HG03045 (cell line): ENCODE measurements around the gene IZUMO1.
"Not testable (repeated sequence)": the region's sequence is repeated elsewhere in the genome, so short reads cannot be mapped to it uniquely, and the experiment has no call there.

ENCODE experiments used
- ATAC-seq: cut with Tn5 transposase; IDR thresholded peaks from one replicate; pipeline ENCODE4 v1.9.1; 2021; ENCODE audit warnings: mild to moderate bottlenecking, moderate library complexity; ENCODE audit not compliant: unreplicated experiment

IZUMO1 gene

GRCh38 chr19:48714759-48715675, 31.7 kb downstream of the IZUMO1 start:
- no peak for ATAC-seq

DNA sequence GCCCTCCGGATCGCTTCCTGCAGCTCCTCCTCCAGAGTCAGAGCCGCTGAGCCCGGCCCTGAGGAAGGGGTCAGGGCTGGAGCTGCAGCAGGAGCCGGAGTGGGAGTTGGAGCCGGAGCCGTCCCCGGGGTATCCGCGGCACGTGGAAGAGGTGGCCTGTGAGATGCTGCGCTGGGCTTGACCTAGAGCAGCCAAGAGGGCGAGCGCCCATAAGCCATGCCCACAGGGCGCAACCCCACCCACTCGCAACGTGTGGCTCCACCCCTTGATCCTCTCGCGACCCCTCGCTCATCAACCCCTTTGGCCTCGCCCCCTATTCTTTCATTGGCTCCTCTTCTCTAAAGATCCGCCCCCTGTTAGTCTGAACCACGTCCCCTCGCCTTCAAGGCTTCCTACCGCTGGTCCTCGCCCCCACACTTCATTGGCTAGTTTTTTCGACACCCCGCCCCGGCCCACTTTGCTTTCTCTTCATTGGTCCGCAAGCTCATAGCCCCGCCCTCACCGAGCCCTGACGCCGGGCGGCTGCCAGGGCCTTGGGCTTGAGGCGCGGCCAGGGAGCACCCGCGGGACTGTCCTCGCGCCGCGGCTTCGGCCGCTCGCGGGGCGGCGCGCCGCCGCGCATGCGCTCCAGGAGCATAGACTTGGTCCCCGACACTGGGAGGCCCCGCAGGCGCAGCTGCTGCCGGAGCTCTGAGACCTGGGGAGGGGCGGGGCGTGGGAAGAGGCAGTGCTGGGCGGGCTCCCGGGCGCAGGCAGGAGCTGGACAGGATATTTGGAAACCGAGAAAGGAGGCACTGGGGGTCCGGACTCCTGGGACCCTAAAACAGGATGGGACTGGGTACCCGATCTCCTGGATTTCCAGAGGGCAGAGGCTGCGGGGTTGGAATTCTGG, 32.6 kb downstream of the IZUMO1 start:
- peak; percentile 89 for ATAC-seq

- ATAC-seq = no peak
Observed at GRCh38 chr19:48713041-48713863, 33.5 kb downstream of the IZUMO1 start.

- ATAC-seq = no peak
Observed at GRCh38 chr19:48711106-48711662, 35.5 kb downstream of the IZUMO1 start.

GRCh38 chr19:48708471-48708870, 38.2 kb downstream of the IZUMO1 start:
- no peak for ATAC-seq

DNA sequence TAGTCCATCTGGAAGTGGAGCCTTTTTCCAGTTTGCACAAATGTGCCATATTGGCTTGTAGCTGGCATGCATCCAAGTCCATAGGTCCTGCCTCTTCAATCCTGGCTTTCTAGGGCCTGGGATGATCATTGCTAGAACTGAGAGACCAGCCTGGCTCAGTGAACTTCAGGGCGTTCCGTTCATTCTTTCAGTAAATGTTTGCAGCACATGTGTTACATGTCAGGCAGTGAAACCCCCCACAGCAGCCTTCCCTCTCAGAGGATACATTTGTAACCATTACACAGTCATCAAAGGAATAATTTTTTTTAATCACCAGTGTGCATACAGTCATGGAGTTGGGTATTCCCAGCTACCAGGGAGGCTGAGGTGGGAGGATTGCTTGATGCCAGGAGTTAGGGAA, 41.3 kb downstream of the IZUMO1 start:
- no peak for ATAC-seq

DNA sequence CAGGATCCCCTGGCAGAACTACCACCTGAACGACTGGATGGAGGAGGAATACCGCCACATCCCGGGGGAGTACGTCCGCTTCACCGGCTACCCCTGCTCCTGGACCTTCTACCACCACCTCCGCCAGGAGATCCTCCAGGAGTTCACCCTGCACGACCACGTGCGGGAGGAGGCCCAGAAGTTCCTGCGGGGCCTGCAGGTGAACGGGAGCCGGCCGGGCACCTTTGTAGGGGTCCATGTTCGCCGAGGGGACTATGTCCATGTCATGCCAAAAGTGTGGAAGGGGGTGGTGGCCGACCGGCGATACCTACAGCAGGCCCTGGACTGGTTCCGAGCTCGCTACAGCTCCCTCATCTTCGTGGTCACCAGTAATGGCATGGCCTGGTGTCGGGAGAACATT, 43.4 kb downstream of the IZUMO1 start:
- ATAC-seq = no peak

GRCh38 chr19:48702701-48703100, 44.0 kb downstream of the IZUMO1 start:
- ATAC-seq = no peak

- no peak for ATAC-seq
Observed at GRCh38 chr19:48698046-48698445, 48.7 kb downstream of the IZUMO1 start.

DNA sequence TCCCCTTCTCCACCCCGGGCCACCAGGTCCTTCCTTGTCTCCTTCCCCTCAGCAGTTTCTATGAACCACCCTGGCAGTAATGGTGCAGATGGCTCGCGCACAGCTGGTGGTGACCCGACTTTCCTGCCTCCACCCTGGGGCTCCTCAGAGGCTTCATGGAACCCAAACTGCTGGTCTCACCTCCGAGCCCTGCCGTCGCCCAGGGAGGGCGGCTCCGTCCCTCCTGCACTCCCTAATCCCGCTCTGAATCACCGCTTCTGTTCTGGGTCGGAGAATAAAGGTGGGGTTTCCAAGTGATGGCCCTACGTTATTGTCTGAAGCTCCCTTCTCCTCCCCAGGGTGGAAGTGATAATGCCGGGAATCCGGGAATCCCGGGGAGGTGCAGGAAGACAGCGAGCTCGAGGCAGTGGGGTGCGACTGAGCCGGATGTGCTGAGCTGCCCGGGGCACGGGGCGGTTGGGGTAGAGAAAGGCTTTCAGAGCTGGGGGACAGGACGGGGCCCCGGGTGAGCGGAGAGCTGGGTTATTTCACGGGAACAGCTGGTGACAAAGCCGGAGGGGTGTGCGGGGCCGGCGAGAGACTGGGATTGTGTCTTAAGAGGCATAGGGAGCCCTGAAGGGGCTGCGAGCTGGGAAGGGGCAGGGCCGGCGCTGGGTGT, 50.2 kb downstream of the IZUMO1 start:
- no peak for ATAC-seq

DNA sequence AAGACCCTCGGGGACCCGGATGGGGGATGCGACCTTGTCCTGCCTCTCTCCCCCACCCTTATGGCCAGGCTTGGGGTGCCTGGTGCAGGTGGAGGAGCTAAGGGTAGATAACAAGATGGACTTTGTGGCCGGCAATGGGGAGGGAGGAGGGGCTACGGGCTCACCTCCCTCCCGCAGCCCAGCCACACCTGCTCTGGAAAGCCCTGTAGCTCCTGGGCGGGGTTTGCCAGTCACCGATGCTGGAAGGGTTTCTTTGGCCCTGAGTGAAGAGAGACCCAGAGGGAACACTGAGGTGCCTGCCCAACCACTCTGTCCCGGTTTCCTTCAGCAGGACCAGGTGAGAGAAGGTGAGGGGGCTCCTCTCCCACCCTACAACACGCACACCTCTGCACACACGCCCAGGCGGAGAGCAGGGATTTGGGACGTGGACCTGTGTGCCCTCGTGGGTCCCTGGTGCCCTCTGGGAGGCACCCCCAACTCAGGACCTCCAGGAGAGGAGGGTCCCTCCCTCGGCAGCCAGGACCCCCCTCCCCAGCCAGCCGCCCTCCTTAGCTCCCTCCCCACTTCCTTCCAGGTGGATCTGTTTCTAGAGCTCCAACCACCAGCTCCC, 50.9 kb downstream of the IZUMO1 start, which contains the start of gene FUT2:
FUT2 (plus strand) TSS at position 229 of the 610 bp plus-strand sequence. CDS start 6,986 bp downstream, outside the sequence.
- ATAC-seq = no peak

DNA sequence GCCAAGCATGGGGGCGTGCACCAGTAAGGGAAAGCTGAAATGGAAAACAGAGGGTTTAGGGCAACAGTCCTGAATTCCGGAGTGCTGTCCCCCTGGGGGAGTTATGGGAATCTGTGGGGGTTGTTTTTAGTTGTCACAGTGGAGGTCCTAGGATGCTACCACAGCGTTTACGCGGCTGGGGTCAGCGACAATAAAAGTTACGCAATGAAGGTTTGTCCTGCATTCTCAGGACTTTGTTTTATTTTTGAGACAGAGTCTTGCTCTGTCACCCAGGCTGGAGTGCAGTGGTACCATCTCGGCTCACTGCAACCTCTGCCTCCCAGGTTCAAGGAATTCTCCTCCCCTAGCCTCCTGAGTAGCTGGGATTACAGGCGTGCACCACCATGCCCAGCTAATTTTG, 53.1 kb downstream of the IZUMO1 start:
- not testable (repeated sequence) for ATAC-seq
